Effector CD8-positive, alpha-beta T cell (primary cell): ENCODE measurements around the gene CELSR2.
A peak's percentile ranks its signal among the peaks of the same experiment; 100 is the strongest.

Source experiments
- DNase-seq: peaks from one replicate; lab custom pipeline; 2025; lab: John Stamatoyannopoulos, UW

CELSR2 gene

GRCh38 chr1:109263597-109264378, 14.4 kb downstream of the CELSR2 start:
- DNase-seq: peak; percentile 66

GRCh38 chr1:109264379-109264755, 15.0 kb downstream of the CELSR2 start:
- no peak for DNase-seq

GRCh38 chr1:109265016-109265415, 15.7 kb downstream of the CELSR2 start:
- no peak for DNase-seq

DNA sequence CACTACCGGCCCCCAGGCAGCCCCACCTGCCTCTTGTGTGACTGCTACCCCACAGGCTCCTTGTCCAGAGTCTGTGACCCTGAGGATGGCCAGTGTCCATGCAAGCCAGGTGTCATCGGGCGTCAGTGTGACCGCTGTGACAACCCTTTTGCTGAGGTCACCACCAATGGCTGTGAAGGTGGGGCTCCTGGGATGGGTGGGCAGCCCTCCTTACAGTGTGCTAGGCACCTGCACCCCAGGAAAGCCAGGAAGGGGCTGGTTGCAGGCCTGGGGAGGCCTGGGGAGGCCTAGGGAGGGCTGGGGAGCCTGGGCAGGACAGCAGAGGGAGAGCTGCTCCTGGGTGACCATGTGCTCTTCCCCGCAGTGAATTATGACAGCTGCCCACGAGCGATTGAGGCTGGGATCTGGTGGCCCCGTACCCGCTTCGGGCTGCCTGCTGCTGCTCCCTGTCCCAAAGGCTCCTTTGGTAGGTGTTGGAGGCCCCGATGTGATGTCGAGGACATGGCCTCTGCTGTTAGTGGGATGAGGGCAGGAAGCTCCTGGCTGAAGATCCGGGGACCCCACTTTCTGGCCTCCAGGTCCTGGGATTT, 16.5 kb downstream of the CELSR2 start:
- DNase-seq: no peak

DNA sequence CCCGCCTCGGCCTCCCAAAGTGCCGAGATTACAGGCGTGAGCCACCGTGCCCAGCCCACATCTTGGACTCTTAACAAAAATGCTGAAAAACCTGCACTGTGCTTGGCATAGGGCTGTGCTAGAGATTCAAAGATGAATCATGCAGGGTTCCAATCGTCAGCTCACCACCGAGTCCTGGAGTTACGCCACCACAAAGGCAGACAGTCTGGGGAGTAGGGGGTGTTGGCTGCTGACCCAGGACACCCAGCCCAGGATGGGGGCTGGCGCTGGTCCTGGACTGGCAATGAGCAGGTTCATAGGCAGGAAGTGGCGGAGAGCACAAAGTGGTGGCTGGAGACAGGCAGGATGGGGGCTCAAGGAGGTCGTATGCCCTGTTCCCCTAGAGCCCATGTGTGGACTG, 17.6 kb downstream of the CELSR2 start:
- no peak for DNase-seq

DNA sequence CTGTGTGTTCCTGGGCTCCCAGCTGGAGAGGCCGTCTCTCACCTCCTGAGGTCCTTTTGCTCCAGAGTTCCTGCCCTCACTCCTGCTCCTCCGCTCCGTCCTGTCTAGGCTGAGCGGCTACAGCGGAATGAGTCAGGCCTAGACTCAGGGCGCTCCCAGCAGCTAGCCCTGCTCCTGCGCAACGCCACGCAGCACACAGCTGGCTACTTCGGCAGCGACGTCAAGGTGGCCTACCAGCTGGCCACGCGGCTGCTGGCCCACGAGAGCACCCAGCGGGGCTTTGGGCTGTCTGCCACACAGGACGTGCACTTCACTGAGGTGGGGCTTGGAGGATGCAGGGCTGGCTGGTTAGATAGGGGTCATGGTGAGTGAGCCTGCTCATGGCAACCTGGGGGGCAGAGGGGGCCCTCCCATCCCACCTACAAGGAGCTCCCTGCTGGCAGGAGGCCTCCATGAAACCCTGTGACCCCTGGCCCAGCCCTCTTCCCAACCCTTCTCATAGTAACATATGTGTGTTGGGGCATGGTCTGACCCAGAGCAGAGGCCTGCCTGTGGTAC, 18.5 kb downstream of the CELSR2 start:
- no peak for DNase-seq

DNA sequence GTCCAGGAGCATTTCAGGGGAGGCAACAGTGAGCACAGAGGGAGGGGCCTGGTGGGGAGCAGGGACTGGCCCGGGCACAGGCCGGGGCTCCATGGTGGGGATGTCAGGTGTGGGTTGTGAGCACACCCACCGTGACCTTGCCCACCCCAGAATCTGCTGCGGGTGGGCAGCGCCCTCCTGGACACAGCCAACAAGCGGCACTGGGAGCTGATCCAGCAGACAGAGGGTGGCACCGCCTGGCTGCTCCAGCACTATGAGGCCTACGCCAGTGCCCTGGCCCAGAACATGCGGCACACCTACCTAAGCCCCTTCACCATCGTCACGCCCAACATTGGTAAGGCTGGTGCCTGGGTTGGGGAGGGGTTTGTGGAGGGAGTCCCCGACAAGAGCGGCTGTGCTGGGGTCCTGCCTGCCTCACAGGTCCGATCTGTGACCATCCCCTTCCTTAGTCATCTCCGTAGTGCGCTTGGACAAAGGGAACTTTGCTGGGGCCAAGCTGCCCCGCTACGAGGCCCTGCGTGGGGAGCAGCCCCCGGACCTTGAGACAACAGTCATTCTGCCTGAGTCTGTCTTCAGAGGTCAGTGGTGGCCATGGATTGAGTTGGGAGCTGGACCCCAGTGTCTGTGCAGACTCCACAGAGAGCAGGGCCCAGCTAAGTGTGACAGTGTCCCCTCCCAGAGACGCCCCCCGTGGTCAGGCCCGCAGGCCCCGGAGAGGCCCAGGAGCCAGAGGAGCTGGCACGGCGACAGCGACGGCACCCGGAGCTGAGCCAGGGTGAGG, 19.3 kb downstream of the CELSR2 start:
- DNase-seq: no peak

GRCh38 chr1:109269212-109269980, 20.1 kb downstream of the CELSR2 start:
- no peak for DNase-seq

- no peak for DNase-seq
Measured at GRCh38 chr1:109269981-109270622, 20.8 kb downstream of the CELSR2 start.

GRCh38 chr1:109270623-109271317, 21.4 kb downstream of the CELSR2 start:
- DNase-seq: no peak

- no peak for DNase-seq
Measured at GRCh38 chr1:109271458-109271857, 22.1 kb downstream of the CELSR2 start.

GRCh38 chr1:109272021-109272799, 22.9 kb downstream of the CELSR2 start:
- no peak for DNase-seq

GRCh38 chr1:109272831-109273547, 23.6 kb downstream of the CELSR2 start:
- DNase-seq: no peak

GRCh38 chr1:109273570-109274288, 24.4 kb downstream of the CELSR2 start:
- DNase-seq: no peak

DNA sequence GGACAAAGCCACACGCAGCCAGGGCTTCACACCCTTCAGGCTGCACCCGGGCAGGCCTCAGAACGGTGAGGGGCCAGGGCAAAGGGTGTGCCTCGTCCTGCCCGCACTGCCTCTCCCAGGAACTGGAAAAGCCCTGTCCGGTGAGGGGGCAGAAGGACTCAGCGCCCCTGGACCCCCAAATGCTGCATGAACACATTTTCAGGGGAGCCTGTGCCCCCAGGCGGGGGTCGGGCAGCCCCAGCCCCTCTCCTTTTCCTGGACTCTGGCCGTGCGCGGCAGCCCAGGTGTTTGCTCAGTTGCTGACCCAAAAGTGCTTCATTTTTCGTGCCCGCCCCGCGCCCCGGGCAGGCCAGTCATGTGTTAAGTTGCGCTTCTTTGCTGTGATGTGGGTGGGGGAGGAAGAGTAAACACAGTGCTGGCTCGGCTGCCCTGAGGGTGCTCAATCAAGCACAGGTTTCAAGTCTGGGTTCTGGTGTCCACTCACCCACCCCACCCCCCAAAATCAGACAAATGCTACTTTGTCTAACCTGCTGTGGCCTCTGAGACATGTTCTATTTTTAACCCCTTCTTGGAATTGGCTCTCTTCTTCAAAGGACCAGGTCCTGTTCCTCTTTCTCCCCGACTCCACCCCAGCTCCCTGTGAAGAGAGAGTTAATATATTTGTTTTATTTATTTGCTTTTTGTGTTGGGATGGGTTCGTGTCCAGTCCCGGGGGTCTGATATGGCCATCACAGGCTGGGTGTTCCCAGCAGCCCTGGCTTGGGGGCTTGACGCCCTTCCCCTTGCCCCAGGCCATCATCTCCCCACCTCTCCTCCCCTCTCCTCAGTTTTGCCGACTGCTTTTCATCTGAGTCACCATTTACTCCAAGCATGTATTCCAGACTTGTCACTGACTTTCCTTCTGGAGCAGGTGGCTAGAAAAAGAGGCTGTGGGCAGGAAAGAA, 25.5 kb downstream of the CELSR2 start:
- DNase-seq: no peak

- no peak for DNase-seq
Measured at GRCh38 chr1:109275706-109276345, 26.5 kb downstream of the CELSR2 start.
